Measurements from ENCODE around the gene ILKAP. TPM values are rescaled to one million over a fixed set of nuclear protein-coding genes. Genes with fewer than 3 reads are reported as not detected.

Gene ILKAP
- total RNA-seq, 2 donors from 2014 or later = 33.6 to 53.6 TPM

DNA sequence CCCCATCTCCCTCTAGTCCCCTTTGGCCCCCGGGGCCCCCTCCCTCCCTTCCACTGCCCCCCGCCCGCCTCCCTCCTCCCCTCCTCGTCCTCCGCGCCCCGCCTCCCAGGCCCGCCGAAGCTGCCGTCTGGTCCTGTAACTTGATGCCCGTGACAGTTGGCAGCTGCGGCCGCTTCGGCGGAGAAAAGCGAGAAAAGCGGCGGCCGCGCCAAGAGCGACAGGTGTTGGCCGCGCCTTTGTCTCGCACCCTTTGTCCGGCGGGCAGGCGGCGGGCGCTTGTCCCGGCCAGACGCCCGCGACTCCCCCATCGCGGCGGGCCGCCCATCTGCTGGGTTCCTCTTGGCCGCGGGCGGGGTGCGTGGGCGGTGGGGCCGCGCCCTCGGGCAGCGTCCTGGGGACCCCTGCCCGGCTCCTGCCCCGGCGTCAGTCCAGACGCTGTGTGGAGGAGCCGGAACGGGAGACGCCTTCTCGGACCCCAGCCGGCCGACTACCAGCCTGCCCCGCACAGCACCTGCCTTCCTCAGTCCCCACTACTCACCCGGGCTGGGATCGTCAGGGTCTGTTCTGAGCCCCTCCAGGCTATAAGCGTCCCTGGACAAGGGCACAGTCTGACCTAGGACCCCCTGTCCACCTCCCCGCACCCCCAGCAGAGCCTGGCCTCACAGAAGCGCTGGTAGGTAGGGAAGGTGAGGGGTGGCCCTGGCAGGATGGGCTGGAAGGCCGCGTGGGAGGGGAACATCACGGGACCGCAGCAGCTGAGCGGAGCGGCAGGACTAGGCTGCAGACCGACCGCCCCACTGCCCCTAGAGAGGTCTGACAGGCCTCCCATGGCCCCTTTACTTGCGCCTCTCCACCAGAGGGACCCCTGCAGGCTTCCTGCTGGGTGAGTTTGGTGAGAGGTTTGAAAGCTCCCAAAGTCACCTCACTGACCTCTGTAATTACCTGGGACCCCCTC, 37.5 kb upstream of the ILKAP start:
- Mint-ChIP-seq H3K4me3 (peak overlapping the region; percentile 79), H3K4me1 (no peaks in the 10 kb centered on the region), H3K36me3 (ENCODE audit: low read depth) (peaks cover 10% of the 10 kb centered on the region), H3K9me3 (no peaks in the 10 kb centered on the region), H3K27me3 (peaks cover 8% of the 10 kb centered on the region), H3K27ac (no peak overlapping the region)
- no peak for ATAC-seq (replicated peaks)

DNA sequence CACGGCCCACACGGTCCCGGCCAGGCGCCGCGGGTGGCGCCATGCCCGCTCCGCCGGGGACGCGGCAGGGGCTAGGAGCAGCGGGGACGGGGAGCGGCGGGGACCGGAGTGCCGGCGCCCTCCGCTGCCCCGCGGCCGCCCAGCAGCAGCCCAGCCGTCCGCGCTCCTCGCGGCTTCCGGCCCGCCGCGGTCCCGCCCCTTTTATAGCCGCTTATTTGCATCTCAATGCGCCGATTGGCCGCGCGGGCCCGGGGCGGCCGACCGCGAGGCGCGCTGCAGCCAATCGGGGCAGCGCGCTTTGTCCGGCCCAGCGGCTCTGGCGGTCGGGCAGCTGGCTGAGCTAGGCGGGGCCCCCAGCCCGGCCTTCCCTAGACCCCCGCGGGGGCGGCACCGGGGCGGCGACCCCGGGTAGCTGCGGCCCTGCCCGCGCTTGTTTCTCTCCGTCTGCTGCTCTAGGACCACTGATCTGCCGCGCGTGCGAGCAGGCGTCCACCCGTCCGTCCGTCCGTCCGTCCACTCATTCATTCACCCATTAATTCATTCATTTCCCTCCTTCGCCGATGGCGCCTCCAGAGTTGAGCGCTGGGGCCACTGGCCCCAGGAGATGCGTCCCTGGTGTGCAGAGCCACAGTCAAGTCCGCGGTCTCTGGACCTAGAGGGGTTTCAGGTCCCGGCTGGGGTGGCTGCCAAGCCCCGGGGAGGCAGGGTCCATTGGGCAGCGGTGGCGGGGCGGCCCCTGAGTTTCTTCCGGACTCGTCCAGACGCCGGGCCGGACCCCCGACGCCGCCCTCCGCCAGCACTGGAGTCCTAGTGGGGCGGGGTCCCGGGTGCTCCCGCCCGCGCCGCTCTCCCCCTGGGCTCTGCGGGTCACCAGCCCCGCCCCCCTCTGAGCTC, 36.6 kb upstream of the ILKAP start, which contains the start of gene HES6:
Gene HES6, minus strand, starts transcription at position 176 of the 894 bp plus-strand sequence. Its CDS starts 133 bp downstream, at position 43.
- Mint-ChIP-seq H3K27ac (no peak within 1 kb of the TSS), H3K4me3 (peak within 1 kb of the TSS; percentile 79), H3K27me3 (peaks cover 16% of the 10 kb centered on the region), H3K9me3 (no peaks in the 10 kb centered on the region), H3K36me3 (ENCODE audit: low read depth) (peaks cover 2% of the 10 kb centered on the region), H3K4me1 (no peaks in the 10 kb centered on the region)
- ATAC-seq (replicated peaks) = peak; percentile 96

DNA sequence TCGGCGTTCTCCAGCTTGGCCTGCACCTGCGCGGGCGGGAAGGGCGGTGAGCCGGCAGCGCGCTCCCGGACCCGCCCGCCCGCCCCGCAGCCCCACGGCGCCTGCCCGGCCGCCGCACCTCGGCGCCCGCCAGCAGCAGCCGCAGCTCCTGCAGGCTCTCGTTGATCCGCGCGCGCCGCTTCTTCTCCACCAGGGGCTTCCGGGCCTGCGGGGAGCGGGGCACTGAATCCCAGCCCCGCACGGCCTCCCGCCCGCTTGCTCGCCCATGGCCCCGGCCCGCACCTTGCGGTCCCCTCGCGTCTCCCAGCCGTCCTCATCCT, 36.0 kb upstream of the ILKAP start:
- H3K27me3 Mint-ChIP-seq = peaks cover 17% of the 10 kb centered on the region
- peak; percentile 18 for ATAC-seq (replicated peaks)
- H3K9me3 Mint-ChIP-seq = no peaks in the 10 kb centered on the region
- no peak overlapping the region for H3K27ac Mint-ChIP-seq
- H3K4me3 Mint-ChIP-seq = no peak overlapping the region
- H3K4me1 Mint-ChIP-seq = no peaks in the 10 kb centered on the region
- no peaks in the 10 kb centered on the region for H3K36me3 Mint-ChIP-seq (ENCODE audit: low read depth)

DNA sequence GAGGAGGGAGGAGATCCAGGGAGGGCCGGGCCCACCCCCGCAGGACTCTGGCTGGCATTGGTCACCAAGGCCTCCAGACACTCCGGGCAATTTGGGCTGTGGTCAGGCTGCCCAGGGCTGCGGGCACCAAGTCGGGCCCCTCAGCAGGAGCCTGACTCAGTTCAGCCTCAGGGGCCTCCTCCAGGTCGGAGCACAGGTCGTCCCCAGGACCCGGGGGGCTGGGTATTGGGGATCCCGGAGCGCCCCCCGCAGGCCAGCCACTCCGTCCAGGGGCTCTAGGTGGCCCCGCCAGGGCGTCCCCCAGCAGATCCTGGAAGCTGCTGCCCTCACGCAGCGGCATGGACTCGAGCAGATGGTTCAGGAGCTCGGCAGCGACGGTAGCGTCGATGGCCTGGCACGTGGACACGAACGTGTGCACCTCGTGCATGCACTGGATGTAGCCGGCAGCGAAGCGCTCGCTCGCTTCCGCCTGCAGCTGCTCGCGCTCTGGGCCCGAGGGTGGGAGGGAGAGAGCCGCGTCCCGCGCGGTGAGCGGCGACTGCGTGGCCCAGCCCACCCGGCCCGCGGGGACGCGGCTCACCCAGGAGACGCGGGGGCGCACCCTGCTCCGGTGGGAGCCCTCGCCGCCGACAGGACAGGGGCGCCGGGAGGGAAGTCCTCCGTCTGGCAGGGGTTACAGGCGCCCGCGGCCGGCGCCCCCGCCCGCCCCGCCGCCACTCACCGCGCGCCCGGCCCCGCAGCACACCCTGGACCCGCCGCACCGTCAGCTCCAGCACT, 35.5 kb upstream of the ILKAP start:
- peaks cover 17% of the 10 kb centered on the region for H3K27me3 Mint-ChIP-seq
- ATAC-seq (replicated peaks) = no peak
- peak overlapping the region; percentile 33 for H3K4me3 Mint-ChIP-seq
- no peaks in the 10 kb centered on the region for H3K4me1 Mint-ChIP-seq
- no peak overlapping the region for H3K27ac Mint-ChIP-seq
- no peaks in the 10 kb centered on the region for H3K36me3 Mint-ChIP-seq (ENCODE audit: low read depth)
- H3K9me3 Mint-ChIP-seq = no peaks in the 10 kb centered on the region

DNA sequence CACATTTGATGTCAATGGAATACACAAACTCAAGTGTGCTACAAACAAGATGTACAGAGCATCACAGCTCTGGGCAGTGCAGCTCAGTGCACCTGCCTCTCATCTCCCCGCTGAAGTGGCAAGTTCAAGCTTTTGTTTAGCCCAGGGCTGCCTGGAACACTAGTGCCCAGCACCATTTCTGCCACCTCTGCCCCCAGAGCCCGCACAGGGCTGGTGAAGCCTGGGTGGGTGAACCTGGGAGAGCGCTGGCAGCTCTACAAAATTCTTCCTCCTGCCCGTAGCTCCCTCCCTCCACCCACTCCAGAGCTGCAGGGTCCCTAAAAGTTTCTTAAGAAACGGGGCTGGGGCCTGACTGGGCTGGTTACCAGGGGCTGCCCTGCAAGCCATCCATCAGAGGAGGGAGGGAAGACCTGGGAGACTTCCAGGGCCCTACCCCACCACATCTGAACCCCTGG, 34.8 kb upstream of the ILKAP start:
- H3K27me3 Mint-ChIP-seq = peaks cover 17% of the 10 kb centered on the region

DNA sequence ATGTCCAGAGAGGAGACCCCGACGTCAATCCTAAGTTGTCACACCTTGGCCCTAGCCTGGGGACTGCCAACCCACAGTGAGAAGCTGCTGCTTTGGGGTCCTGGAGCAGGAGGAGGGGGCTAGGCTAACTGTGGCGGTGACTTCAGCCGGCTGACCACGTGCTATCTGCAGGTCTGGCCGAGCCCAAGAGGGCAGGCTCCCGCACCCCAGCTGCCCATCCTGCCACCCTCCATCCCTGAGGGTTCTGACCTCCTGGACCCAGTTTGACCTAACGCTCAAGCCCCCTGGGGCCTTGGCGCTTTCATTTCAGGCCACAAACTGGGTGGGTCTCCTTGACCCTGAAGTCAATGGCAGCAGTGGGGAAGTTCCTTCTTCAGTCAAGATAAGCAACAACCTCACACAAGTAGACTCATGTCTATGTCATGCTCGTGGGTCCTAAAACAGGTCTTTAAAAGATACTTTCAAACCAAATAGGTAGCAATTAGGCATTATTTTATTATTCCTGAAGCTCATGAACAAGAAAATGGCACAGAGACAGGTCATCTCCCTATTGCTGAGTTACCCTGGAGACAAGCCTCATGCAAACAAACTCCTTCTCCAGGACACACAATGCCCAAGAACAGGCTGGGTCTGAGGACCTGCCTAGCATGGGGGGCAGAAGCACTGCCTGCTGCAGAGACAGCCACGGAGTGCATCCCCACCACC, 34.1 kb upstream of the ILKAP start:
- no peak for ATAC-seq (replicated peaks)
- H3K4me3 Mint-ChIP-seq = peak overlapping the region; percentile 33
- peaks cover 17% of the 10 kb centered on the region for H3K27me3 Mint-ChIP-seq
- H3K36me3 Mint-ChIP-seq (ENCODE audit: low read depth) = no peaks in the 10 kb centered on the region
- H3K4me1 Mint-ChIP-seq = no peaks in the 10 kb centered on the region
- no peak overlapping the region for H3K27ac Mint-ChIP-seq
- no peaks in the 10 kb centered on the region for H3K9me3 Mint-ChIP-seq

More for the DNA sequence above, 34.8 kb upstream of the ILKAP start:
- no peaks in the 10 kb centered on the region for H3K4me1 Mint-ChIP-seq
- no peak for ATAC-seq (replicated peaks)
- H3K4me3 Mint-ChIP-seq = peak overlapping the region; percentile 33
- no peaks in the 10 kb centered on the region for H3K36me3 Mint-ChIP-seq (ENCODE audit: low read depth)
- H3K27ac Mint-ChIP-seq = no peak overlapping the region
- H3K9me3 Mint-ChIP-seq = no peaks in the 10 kb centered on the region

DNA sequence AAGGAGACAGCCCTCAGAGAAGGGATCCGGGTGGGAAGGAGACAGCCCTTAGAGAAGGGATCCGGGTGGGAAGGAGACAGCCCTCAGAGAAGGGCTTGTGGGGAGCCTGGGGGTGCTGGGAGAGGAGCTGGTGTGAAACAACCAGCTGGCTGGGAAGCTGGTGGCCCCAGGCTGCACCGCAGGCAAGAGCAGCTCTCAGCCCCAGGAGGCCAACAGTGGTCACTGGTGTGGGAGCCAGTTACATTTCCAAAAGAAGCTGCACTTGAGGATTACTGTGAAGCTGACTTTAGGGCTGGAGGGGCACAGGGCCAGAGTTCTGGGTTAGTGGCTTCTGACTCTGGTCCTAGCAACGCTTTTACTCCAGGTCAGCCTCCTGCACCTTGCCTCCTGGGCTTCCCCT, 33.1 kb upstream of the ILKAP start:
- Mint-ChIP-seq H3K4me1 (peaks cover 4% of the 10 kb centered on the region), H3K4me3 (no peak overlapping the region), H3K27me3 (peaks cover 17% of the 10 kb centered on the region), H3K27ac (no peak overlapping the region), H3K36me3 (ENCODE audit: low read depth) (no peaks in the 10 kb centered on the region), H3K9me3 (no peaks in the 10 kb centered on the region)
- no peak for ATAC-seq (replicated peaks)

DNA sequence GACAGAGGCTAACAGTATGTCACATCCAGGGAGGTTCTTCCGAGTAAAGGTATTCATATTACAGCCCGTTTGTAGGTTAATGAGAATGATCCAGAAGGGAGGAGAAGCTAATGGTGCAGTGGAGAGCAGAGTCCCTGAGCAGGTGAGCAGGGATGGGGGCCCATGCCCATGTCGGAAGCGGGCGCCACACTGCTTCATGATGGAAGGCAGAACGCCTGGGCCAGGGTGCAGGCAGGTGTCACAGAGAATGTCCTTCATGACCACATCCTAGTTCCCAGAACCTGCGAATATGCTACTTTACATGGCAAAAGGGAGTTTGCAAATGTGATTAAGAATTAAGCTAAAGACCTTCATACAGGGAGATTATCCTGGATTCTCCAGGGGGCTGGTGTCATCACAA, 32.4 kb upstream of the ILKAP start:
- Mint-ChIP-seq H3K27me3 (peaks cover 17% of the 10 kb centered on the region), H3K36me3 (ENCODE audit: low read depth) (no peaks in the 10 kb centered on the region), H3K9me3 (no peaks in the 10 kb centered on the region), H3K4me1 (peaks cover 5% of the 10 kb centered on the region), H3K27ac (no peak overlapping the region), H3K4me3 (no peak overlapping the region)
- ATAC-seq (replicated peaks) = no peak

DNA sequence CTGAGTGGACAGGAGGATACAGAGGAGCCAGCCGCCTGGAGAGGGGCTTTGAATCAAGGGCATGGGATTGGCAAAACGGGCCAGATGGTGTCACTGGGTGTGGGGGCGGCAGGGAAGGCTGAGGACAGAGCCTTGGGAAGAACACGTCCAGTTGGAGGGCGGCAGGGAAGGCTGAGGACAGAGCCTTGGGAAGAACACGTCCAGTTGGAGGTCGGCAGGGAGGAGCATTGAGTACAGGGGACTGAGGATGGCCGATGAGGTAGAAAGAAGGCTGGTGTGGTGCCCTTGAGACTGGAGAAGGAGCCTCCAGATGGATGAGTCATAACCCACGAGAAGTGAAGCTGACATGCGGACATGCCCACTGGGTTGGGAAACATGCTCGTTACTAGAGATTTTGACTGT, 31.8 kb upstream of the ILKAP start:
- Mint-ChIP-seq H3K4me1 (peaks cover 9% of the 10 kb centered on the region), H3K4me3 (peak overlapping the region; percentile 26), H3K27me3 (peaks cover 17% of the 10 kb centered on the region), H3K27ac (no peak overlapping the region), H3K9me3 (no peaks in the 10 kb centered on the region), H3K36me3 (ENCODE audit: low read depth) (no peaks in the 10 kb centered on the region)
- ATAC-seq (replicated peaks) = no peak

DNA sequence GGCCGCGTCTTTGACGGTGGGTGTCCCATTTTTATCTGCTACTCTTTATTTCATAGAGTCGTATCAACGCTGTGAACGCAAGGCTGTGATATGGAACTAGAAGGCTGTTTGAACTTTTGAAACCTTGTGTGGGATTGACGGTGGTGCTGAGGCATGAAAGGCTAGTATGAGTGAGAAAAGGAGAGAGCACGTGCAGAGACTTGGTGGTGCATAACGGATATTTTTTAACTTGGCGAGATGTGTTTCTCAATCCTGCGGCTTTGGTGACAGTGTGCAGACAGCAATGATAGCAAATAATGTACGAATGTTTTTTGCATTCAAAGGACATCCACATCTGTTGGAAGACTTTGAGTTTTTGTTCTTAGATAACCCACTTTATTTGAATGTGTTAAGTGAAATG, 30.1 kb upstream of the ILKAP start:
- Mint-ChIP-seq H3K4me1 (peaks cover 11% of the 10 kb centered on the region), H3K9me3 (no peaks in the 10 kb centered on the region), H3K27me3 (peaks cover 14% of the 10 kb centered on the region), H3K4me3 (peak overlapping the region; percentile 26), H3K27ac (no peak overlapping the region), H3K36me3 (ENCODE audit: low read depth) (no peaks in the 10 kb centered on the region)
- no peak for ATAC-seq (replicated peaks)

DNA sequence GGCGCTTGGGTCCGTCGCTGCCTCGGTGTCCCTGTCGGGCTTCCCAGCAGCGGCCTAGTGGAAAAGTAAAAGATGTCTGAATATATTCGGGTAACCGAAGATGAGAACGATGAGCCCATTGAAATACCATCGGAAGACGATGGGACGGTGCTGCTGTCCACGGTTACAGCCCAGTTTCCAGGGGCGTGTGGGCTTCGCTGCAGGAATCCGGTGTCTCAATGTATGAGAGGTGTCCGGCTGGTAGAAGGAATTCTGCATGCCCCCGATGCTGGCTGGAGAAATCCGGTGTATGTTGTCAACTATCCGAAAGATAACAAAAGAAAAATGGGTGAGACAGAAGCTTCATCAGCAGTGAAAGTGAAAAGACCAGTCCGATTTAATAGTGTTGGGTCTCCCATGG, 28.3 kb upstream of the ILKAP start:
- H3K36me3 Mint-ChIP-seq (ENCODE audit: low read depth) = no peaks in the 10 kb centered on the region
- H3K9me3 Mint-ChIP-seq = no peaks in the 10 kb centered on the region
- peaks cover 11% of the 10 kb centered on the region for H3K4me1 Mint-ChIP-seq
- no peak overlapping the region for H3K27ac Mint-ChIP-seq
- H3K4me3 Mint-ChIP-seq = peak overlapping the region; percentile 55
- H3K27me3 Mint-ChIP-seq = peaks cover 14% of the 10 kb centered on the region
- ATAC-seq (replicated peaks) = no peak

DNA sequence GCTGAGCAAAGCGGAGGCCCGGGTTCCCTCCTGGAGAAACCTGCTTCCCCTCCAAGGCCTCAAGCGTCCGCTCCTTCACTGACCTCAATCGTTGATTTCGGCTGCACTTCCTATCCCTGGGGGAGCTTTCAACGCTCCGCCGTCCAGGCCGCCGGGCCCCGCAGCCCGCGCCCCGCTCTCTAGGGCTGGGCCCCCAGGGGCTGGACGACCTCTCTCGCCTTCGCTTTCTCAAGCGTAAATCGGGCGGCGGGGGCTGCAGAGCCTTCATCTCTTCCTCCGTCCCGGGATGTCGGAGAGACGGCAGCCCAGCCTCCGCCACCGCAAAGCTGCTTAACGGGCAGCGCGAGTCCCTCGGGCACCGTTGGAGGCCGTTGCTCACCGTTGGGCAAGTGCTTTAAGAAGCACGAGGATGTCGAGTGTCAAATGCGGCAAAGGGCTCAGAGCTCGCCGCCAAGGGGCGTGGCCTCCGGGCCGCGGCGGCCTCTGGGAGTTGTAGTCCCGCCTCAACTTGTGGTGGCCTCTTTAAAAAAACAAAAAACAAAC, 27.8 kb upstream of the ILKAP start:
- Mint-ChIP-seq H3K9me3 (no peaks in the 10 kb centered on the region), H3K27ac (no peak overlapping the region), H3K27me3 (peaks cover 13% of the 10 kb centered on the region), H3K4me1 (peaks cover 11% of the 10 kb centered on the region), H3K4me3 (peak overlapping the region; percentile 55), H3K36me3 (ENCODE audit: low read depth) (no peaks in the 10 kb centered on the region)
- ATAC-seq (replicated peaks) = peak; percentile 91

DNA sequence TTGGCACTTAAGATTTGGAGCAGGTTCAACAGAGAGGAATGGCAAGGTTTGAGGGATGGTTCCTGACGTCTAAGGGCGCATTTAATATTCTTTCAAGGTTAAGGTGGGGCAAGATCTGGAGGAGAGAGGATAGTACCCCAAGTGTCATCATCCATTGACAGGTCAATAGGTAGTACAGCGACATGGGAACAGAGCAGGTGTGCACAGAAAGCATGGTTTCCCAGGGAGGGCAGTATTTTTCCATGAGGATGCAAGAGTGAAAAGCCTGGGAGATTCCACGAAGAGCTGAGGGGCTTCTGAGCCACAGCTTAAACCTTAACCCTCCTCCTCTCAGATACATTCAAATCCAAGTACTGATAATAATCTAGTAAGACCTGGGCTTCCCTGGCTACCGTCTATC, 27.2 kb upstream of the ILKAP start:
- Mint-ChIP-seq H3K9me3 (no peaks in the 10 kb centered on the region), H3K36me3 (ENCODE audit: low read depth) (no peaks in the 10 kb centered on the region), H3K4me1 (peaks cover 11% of the 10 kb centered on the region), H3K4me3 (peak overlapping the region; percentile 55), H3K27me3 (peaks cover 6% of the 10 kb centered on the region), H3K27ac (no peak overlapping the region)
- no peak for ATAC-seq (replicated peaks)

Data from activated T-helper 17 cell treated with anti-CD3 and anti-CD28 coated beads, Interleukin-2, amount 50 U/mL, for 72 hours (primary cell).